Nephron (organoid): Measurements from ENCODE around the gene SSH2.
"Not testable (repeated sequence)": the region's sequence is repeated elsewhere in the genome, so short reads cannot be mapped to it uniquely, and the experiment has no call there.

Experiments used
- H3K27ac Mint-ChIP-seq, 3 experiments: 2 replicates each; pipeline ENCODE4 v1.8.0; 2020; ENCODE audit warnings: mixed read lengths in 3 of 3, mild to moderate bottlenecking in 2 of 3, moderate library complexity in 1 of 3
- H3K27me3 Mint-ChIP-seq: 2 replicates; pipeline ENCODE4 v1.8.0; 2021; ENCODE audit warnings: low read depth, mild to moderate bottlenecking, moderate library complexity, mixed read lengths
- H3K36me3 Mint-ChIP-seq: 2 replicates; pipeline ENCODE4 v1.8.0; 2020; ENCODE audit warnings: low read depth, mixed read lengths
- H3K4me1 Mint-ChIP-seq: 2 replicates; pipeline ENCODE4 v1.8.0; 2020; ENCODE audit warnings: mixed read lengths
- H3K4me3 Mint-ChIP-seq, 3 experiments: 2 replicates each; pipeline ENCODE4 v1.8.0; 2020; ENCODE audit warnings: mild to moderate bottlenecking in 3 of 3, mixed read lengths in 3 of 3, moderate library complexity in 2 of 3
- H3K9me3 Mint-ChIP-seq: 2 replicates; pipeline ENCODE4 v1.8.0; 2020; ENCODE audit warnings: mixed read lengths
- TF ChIP-seq, protein P1 (sequence below), 3 experiments: fragments of 200-600 bp; sonication (generic); IDR thresholded peaks; one replicate each; pipeline ENCODE4 v1.5.0; 2021; ENCODE audit warnings: antibody characterized with exemption in 3 of 3; ENCODE audit not compliant: unreplicated experiment in 3 of 3

SSH2 gene

DNA sequence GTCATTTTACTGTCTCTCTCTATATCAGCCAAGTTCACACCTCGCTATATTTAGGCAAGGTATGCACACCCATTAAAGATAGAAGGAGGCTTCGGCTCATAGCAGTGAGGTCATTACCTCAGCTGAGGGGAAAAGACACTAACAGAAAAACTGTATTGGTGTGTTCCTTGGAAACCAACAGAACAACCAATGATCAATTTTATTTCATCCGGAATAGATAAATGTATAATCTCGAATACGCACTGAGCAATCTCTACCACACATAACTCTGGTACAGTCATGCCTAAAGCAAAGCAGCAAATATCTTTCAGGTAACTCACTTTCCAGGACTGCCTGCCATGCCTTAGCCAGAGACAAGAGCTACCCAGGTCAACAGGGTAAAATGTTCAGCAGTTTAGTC lies 197.4 kb downstream of the SSH2 start:
- Mint-ChIP-seq H3K27ac (peak overlapping the region in 2 of 3 experiments; percentile 6 to 31), H3K27me3 (no peaks in the 10 kb centered on the region), H3K4me1 (peaks cover 12% of the 10 kb centered on the region), H3K9me3 (peaks cover 10% of the 10 kb centered on the region), H3K4me3 (no peak overlapping the region), H3K36me3 (peaks cover 14% of the 10 kb centered on the region)
- TF ChIP-seq, protein P1, sequence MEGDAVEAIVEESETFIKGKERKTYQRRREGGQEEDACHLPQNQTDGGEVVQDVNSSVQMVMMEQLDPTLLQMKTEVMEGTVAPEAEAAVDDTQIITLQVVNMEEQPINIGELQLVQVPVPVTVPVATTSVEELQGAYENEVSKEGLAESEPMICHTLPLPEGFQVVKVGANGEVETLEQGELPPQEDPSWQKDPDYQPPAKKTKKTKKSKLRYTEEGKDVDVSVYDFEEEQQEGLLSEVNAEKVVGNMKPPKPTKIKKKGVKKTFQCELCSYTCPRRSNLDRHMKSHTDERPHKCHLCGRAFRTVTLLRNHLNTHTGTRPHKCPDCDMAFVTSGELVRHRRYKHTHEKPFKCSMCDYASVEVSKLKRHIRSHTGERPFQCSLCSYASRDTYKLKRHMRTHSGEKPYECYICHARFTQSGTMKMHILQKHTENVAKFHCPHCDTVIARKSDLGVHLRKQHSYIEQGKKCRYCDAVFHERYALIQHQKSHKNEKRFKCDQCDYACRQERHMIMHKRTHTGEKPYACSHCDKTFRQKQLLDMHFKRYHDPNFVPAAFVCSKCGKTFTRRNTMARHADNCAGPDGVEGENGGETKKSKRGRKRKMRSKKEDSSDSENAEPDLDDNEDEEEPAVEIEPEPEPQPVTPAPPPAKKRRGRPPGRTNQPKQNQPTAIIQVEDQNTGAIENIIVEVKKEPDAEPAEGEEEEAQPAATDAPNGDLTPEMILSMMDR (IDR thresholded peaks at IDR 0.05; ENCODE audit: unreplicated experiment in 3 of 3): no peak

DNA sequence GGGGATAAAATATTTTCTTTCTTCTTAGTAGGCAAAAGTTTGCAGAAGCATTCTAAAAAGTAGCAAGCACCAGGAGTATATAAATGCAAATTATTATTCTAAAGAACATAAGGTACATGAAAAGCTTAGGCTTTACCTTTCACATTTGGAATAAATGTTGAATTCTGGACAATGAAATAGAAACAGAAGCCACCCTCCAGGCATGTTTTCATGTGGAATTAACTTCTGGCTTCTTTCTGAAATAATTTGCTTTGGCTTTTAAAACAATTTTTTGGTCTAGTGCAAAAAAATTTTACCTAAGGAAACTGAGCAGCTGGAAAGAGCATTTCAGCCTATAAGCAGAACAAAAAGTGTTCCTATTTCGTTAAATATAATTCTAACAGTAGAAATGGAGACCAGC lies 197.8 kb downstream of the SSH2 start:
- Mint-ChIP-seq H3K9me3 (peaks cover 11% of the 10 kb centered on the region), H3K4me1 (peaks cover 13% of the 10 kb centered on the region), H3K4me3 (no peak overlapping the region), H3K27me3 (no peaks in the 10 kb centered on the region), H3K36me3 (peaks cover 17% of the 10 kb centered on the region), H3K27ac (peak overlapping the region in 1 of 3 experiments; percentile 30)
- TF ChIP-seq, protein P1 (IDR thresholded peaks at IDR 0.05; ENCODE audit: unreplicated experiment in 3 of 3): no peak

DNA sequence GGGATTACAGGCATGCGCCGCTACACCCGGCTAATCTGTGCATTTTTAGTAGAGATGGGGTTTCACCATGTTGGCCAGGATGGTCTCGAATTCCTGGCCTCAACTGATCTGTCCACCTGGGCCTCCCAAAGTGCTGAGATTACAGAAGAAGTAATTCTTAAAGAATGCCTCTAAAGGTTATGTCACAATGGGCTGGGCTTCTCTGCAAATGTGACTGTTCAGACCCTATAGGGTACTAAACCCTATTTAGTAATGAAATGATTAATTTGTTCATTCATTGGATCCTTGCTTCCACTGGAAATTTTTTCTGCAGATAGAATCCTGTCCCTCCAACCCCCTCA lies 198.5 kb downstream of the SSH2 start:
- TF ChIP-seq, protein P1 (IDR thresholded peaks at IDR 0.05; ENCODE audit: unreplicated experiment in 3 of 3): no peak
- no peak overlapping the region for H3K4me3 Mint-ChIP-seq
- peaks cover 17% of the 10 kb centered on the region for H3K36me3 Mint-ChIP-seq
- H3K9me3 Mint-ChIP-seq: peaks cover 11% of the 10 kb centered on the region
- peaks cover 19% of the 10 kb centered on the region for H3K4me1 Mint-ChIP-seq
- H3K27ac Mint-ChIP-seq: no peak overlapping the region
- H3K27me3 Mint-ChIP-seq: no peaks in the 10 kb centered on the region

DNA sequence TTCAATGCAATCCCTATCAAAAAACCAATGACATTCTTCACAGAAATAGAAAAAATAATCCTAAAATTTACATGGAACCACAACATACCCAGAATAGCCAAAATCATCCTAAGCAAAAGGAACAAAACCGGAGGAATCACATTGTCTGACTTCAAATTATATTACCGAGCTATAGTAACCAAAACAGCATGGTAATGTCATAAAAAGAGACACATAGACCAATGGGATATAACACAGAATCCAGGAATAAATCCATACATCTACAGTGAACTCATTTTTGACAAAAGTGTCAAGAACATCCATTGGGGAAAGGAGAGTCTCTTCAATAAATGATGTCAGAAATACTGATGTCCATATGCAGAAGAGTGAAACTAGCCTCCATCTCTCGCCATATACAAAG lies 201.5 kb downstream of the SSH2 start:
- TF ChIP-seq, protein P1 (IDR thresholded peaks at IDR 0.05; ENCODE audit: unreplicated experiment in 3 of 3): no peak

DNA sequence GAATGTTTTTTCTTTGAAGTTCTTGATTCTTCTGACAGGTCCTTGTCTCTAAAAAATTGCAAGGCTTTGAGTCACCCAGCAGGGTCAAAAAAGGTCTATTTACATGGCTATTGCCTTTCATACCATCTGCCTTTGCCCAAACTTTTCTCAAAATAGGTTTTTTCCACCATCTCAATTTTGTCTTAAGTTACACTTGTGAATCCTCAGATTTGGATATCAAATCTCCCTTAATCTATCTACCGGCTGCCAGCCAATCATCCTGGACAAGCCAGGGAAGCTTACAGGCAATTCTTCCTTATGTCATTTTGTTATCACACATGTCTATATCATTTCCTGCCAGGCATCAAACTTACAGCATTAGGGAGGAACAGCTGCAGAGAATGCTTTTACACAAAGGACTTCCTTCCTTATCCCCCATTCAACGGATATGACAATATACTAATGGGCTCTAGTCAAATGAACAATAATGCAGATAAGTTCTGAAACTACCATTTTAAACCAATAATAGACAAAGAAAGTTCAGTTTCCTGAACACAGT lies 203.2 kb downstream of the SSH2 start:
- no peaks in the 10 kb centered on the region for H3K27me3 Mint-ChIP-seq
- peak overlapping the region; percentile 29 to 69 (median 62) for H3K27ac Mint-ChIP-seq
- H3K9me3 Mint-ChIP-seq: peaks cover 11% of the 10 kb centered on the region
- H3K4me1 Mint-ChIP-seq: peaks cover 37% of the 10 kb centered on the region
- peaks cover 17% of the 10 kb centered on the region for H3K36me3 Mint-ChIP-seq
- H3K4me3 Mint-ChIP-seq: no peak overlapping the region
- TF ChIP-seq, protein P1 (IDR thresholded peaks at IDR 0.05; ENCODE audit: unreplicated experiment in 3 of 3): no peak

More for the DNA sequence above, 201.5 kb downstream of the SSH2 start:
- Mint-ChIP-seq H3K4me1 (peaks cover 34% of the 10 kb centered on the region), H3K27me3 (no peaks in the 10 kb centered on the region), H3K4me3 (no peak overlapping the region), H3K9me3 (peaks cover 11% of the 10 kb centered on the region), H3K27ac (no peak overlapping the region), H3K36me3 (peaks cover 17% of the 10 kb centered on the region)

DNA sequence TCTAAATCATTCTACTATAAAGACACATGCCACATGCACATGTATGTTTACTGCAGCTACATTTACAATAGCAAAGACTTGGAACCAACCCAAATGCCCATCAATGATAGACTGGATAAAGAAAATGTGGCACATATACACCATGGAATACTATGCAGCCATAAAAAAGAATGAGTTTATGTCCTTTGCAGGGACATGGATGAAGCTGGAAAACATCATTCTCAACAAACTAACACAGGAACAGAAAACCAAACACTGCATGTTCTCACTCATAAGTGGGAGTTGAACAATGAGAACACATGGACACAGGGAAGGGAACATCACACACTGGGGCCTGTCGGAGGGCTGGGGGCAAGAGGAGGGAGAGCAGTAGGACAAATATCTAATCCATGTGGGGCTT lies 204.6 kb downstream of the SSH2 start:
- peaks cover 50% of the 10 kb centered on the region for H3K4me1 Mint-ChIP-seq
- H3K9me3 Mint-ChIP-seq: peaks cover 11% of the 10 kb centered on the region
- not testable (repeated sequence) for H3K4me3 Mint-ChIP-seq, H3K27me3 Mint-ChIP-seq
- peaks cover 17% of the 10 kb centered on the region for H3K36me3 Mint-ChIP-seq
- peak overlapping the region; percentile 11 to 34 (median 29) for H3K27ac Mint-ChIP-seq
